ENCODE results near the gene LRG1. TPM values are rescaled to one million over a fixed set of nuclear protein-coding genes. Genes with fewer than 3 reads are reported as not detected.
A peak's percentile ranks its signal among the peaks of the same experiment; 100 is the strongest.

The LRG1 gene
- total RNA-seq, 1 donor from 2014 or later: 0.25 TPM

- Histone ChIP-seq H3K4me3 (ENCODE audit: low read depth, low read length) (peak overlapping the region; percentile 45), H3K36me3 (ENCODE audit: control insufficient read depth, insufficient read depth, low read length) (no peaks in the 10 kb centered on the region), H3K27me3 (ENCODE audit: control insufficient read depth, insufficient read depth, low read length) (peaks cover 48% of the 10 kb centered on the region)
- TF ChIP-seq CTCF (IDR thresholded peaks at IDR 0.05; ENCODE audit: insufficient read depth, low read length, poor library complexity, severe bottlenecking): no peak
- no peak for DNase-seq (ENCODE audit: low read depth)
Measured at GRCh38 chr19:4580961-4581665, 41.3 kb upstream of the LRG1 start.

- no peaks in the 10 kb centered on the region for H3K36me3 ChIP-seq (ENCODE audit: control insufficient read depth, insufficient read depth, low read length)
- DNase-seq (ENCODE audit: low read depth): no peak
- peaks cover 43% of the 10 kb centered on the region for H3K27me3 ChIP-seq (ENCODE audit: control insufficient read depth, insufficient read depth, low read length)
- H3K4me3 ChIP-seq (ENCODE audit: low read depth, low read length): peak overlapping the region; percentile 24
- TF ChIP-seq CTCF (IDR thresholded peaks at IDR 0.05; ENCODE audit: insufficient read depth, low read length, poor library complexity, severe bottlenecking): peak; percentile 25
Measured at GRCh38 chr19:4580021-4580901, 40.4 kb upstream of the LRG1 start.

- H3K27me3 ChIP-seq (ENCODE audit: control insufficient read depth, insufficient read depth, low read length): peaks cover 35% of the 10 kb centered on the region
- no peak for DNase-seq (ENCODE audit: low read depth)
- no peaks in the 10 kb centered on the region for H3K36me3 ChIP-seq (ENCODE audit: control insufficient read depth, insufficient read depth, low read length)
Measured at GRCh38 chr19:4579389-4579788, 39.6 kb upstream of the LRG1 start.

GRCh38 chr19:4578552-4579248 is 38.9 kb upstream of the LRG1 start:
- H3K27me3 ChIP-seq (ENCODE audit: control insufficient read depth, insufficient read depth, low read length): peaks cover 30% of the 10 kb centered on the region
- H3K4me3 ChIP-seq (ENCODE audit: low read depth, low read length): no peak overlapping the region
- no peak for DNase-seq (ENCODE audit: low read depth)
- no peaks in the 10 kb centered on the region for H3K36me3 ChIP-seq (ENCODE audit: control insufficient read depth, insufficient read depth, low read length)
- TF ChIP-seq CTCF (IDR thresholded peaks at IDR 0.05; ENCODE audit: insufficient read depth, low read length, poor library complexity, severe bottlenecking): no peak

More at GRCh38 chr19:4579389-4579788, 39.6 kb upstream of the LRG1 start:
- no peak for TF ChIP-seq CTCF (IDR thresholded peaks at IDR 0.05; ENCODE audit: insufficient read depth, low read length, poor library complexity, severe bottlenecking)
- H3K4me3 ChIP-seq (ENCODE audit: low read depth, low read length): no peak overlapping the region

- Histone ChIP-seq H3K36me3 (ENCODE audit: control insufficient read depth, insufficient read depth, low read length) (no peaks in the 10 kb centered on the region), H3K4me3 (ENCODE audit: low read depth, low read length) (no peak overlapping the region), H3K27me3 (ENCODE audit: control insufficient read depth, insufficient read depth, low read length) (peaks cover 27% of the 10 kb centered on the region)
- TF ChIP-seq CTCF (IDR thresholded peaks at IDR 0.05; ENCODE audit: insufficient read depth, low read length, poor library complexity, severe bottlenecking): no peak
- DNase-seq (ENCODE audit: low read depth): no peak
Measured at GRCh38 chr19:4577020-4577782, 37.4 kb upstream of the LRG1 start.

Measured in kidney epithelial cell (primary cell).